ENCODE results near the gene KRTAP26-1. TPM values are rescaled to one million over a fixed set of nuclear protein-coding genes. Genes with fewer than 3 reads are reported as not detected.

Gene KRTAP26-1
- total RNA-seq, 5 donors from 2014 or later (not counting 1 experiment from before 2014, with no cell fraction given): not detected

DNA sequence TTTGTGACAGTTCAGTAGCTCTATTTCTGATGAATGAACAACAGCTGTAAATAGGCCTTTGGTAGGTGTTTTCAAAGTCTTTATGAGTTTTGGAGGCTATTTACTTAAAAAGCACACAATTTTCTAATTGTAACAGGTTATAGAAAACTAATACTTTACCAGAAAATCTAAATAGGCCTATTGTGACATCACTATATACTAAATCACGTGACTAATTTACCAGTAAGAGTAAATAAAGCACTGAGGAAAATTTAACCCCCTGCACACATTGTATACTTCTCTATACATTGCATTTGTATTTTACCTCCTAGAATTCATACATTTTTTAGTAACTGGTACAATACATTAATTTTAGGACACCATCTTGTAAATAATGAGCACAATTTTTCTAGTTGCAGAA, 15.0 kb downstream of the KRTAP26-1 start:
- CTCF ChIA-PET: no interaction called here
- Mint-ChIP-seq H3K27me3 (no peaks in the 10 kb centered on the region), H3K36me3 (no peaks in the 10 kb centered on the region), H3K4me1 (no peaks in the 10 kb centered on the region), H3K9me3 (peaks cover 4 to 13% (median 8%) of the 10 kb centered on the region in 3 donors), H3K27ac (no peak overlapping the region), H3K4me3 (no peak overlapping the region)
- DNase-seq (no peak), ATAC-seq (replicated peaks in 1 of 4) (no peak)
- WGBS (ENCODE audit: insufficient coverage): no CpG with 5 or more reads among the region's 1 CpG
- no peaks in the 10 kb centered on the region for H3K27me3 ChIP-seq (replicated peaks in 1 of 2; ENCODE audit: control insufficient read depth in 2 of 2, extremely low read depth in 1 of 2, insufficient read depth in 2 of 2, low read length in 1 of 2)
- H3K27ac ChIP-seq (ENCODE audit: low read length): no peak overlapping the region
- POLR2A ChIA-PET: no interaction called here
- H3K4me3 ChIP-seq (ENCODE audit: control insufficient read depth in 1 of 2, extremely low read depth in 1 of 2, low read length in 1 of 2): no peak overlapping the region
- no peaks in the 10 kb centered on the region for H3K36me3 ChIP-seq (ENCODE audit: control insufficient read depth in 2 of 2, extremely low read depth in 1 of 2, insufficient read depth in 1 of 2, low read length in 1 of 2)
- no peaks in the 10 kb centered on the region for H3K4me1 ChIP-seq (ENCODE audit: control insufficient read depth in 1 of 2, extremely low read depth in 1 of 2, insufficient read depth in 2 of 2, low read length in 2 of 2)
- H3K9me3 ChIP-seq: no peaks in the 10 kb centered on the region

DNA sequence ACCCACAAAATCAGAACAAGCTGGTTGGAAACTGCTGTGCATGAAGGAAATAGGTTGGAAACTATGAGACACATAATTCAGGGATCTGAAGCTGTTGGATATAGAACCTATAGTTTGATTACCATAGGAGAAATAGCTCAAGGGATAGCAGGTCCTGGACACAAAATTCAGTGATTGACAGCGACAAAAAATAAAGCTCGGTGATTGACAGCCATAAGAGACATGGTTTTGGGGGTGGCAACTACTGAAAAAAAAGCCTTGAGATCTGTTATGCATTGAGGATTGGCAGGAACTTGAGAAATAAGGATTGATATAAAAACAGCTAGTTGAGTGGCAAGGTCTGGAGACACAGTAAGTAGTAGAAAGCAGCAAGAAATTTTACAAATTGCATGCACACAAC, 30.9 kb downstream of the KRTAP26-1 start, which contains the start of gene KRTAP25-1:
Gene KRTAP25-1 (minus strand): TSS at position 300 of the 400 bp plus-strand sequence. CDS start 24 bp downstream, at position 276.
- peaks cover 0 to 4% (median 0%) of the 10 kb centered on the region in 3 donors for H3K9me3 Mint-ChIP-seq
- H3K4me3 ChIP-seq (ENCODE audit: control insufficient read depth in 1 of 2, extremely low read depth in 1 of 2, low read length in 1 of 2): no peak within 1 kb of the TSS
- no peaks in the 10 kb centered on the region for H3K4me1 ChIP-seq (ENCODE audit: control insufficient read depth in 1 of 2, extremely low read depth in 1 of 2, insufficient read depth in 2 of 2, low read length in 2 of 2)
- POLR2A ChIA-PET: no interaction called here
- DNase-seq (no peak), ATAC-seq (replicated peaks in 1 of 4) (no peak)
- H3K27ac ChIP-seq (ENCODE audit: low read length): no peak within 1 kb of the TSS
- no peak within 1 kb of the TSS for H3K4me3 Mint-ChIP-seq
- no peak within 1 kb of the TSS for H3K27ac Mint-ChIP-seq
- CTCF ChIA-PET: no interaction called here
- peaks cover 0 to 6% of the 10 kb centered on the region in 2 donors for H3K27me3 Mint-ChIP-seq
- H3K4me1 Mint-ChIP-seq: no peaks in the 10 kb centered on the region
- no peaks in the 10 kb centered on the region for H3K27me3 ChIP-seq (replicated peaks in 1 of 2; ENCODE audit: control insufficient read depth in 2 of 2, extremely low read depth in 1 of 2, insufficient read depth in 2 of 2, low read length in 1 of 2)
- no peaks in the 10 kb centered on the region for H3K9me3 ChIP-seq
- no peaks in the 10 kb centered on the region for H3K36me3 Mint-ChIP-seq
- WGBS (ENCODE audit: insufficient coverage): 65% methylated on average over 2 of the region's 2 CpGs
- no peaks in the 10 kb centered on the region for H3K36me3 ChIP-seq (ENCODE audit: control insufficient read depth in 2 of 2, extremely low read depth in 1 of 2, insufficient read depth in 1 of 2, low read length in 1 of 2)

DNA sequence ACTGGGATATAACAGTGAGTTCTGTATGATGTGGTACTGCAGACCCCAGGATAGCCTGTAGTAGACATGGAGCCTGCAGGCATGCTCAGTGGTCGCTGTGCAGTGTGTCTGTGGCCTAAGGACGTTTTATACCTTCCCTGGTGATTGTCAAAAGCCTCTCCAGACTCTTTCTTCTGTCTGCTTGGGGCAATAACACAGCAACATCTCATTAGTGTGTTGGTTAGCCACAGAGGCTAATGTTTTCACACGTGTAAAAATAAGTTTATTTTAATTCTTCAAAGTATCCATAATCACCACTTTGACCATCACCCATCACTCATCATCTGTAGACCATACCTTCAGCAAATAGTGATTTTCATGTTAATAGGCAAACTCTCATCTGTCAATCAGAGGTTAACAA, 37.3 kb downstream of the KRTAP26-1 start, which contains the start of gene KRTAP24-1:
Gene KRTAP24-1 (minus strand): TSS at position 101 of the 400 bp plus-strand sequence. CDS start 18 bp downstream, at position 83.
- ATAC-seq (replicated peaks in 1 of 4) (no peak), DNase-seq (no peak)
- ChIA-PET POLR2A (interaction anchor here in 1 of 2 donors (0.6 kb wide), 1 partner anchor 75 kb away, joined by 3 read pairs; no protein-coding TSS in a partner anchor), CTCF (no interaction called here)
- H3K36me3 ChIP-seq (ENCODE audit: control insufficient read depth in 2 of 2, extremely low read depth in 1 of 2, insufficient read depth in 1 of 2, low read length in 1 of 2): no peaks in the 10 kb centered on the region
- no peak within 1 kb of the TSS for H3K4me3 ChIP-seq (ENCODE audit: control insufficient read depth in 1 of 2, extremely low read depth in 1 of 2, low read length in 1 of 2)
- no peak within 1 kb of the TSS for H3K27ac Mint-ChIP-seq
- no peaks in the 10 kb centered on the region for H3K4me1 Mint-ChIP-seq
- H3K4me3 Mint-ChIP-seq: no peak within 1 kb of the TSS
- no peaks in the 10 kb centered on the region for H3K9me3 Mint-ChIP-seq
- H3K36me3 Mint-ChIP-seq: no peaks in the 10 kb centered on the region
- peaks cover 0 to 6% of the 10 kb centered on the region in 2 donors for H3K27me3 Mint-ChIP-seq
- no peak within 1 kb of the TSS for H3K27ac ChIP-seq (ENCODE audit: low read length)
- H3K27me3 ChIP-seq (replicated peaks in 1 of 2; ENCODE audit: control insufficient read depth in 2 of 2, extremely low read depth in 1 of 2, insufficient read depth in 2 of 2, low read length in 1 of 2): no peaks in the 10 kb centered on the region
- no CpG with 5 or more reads among the region's 3 CpGs for WGBS (ENCODE audit: insufficient coverage)
- no peaks in the 10 kb centered on the region for H3K9me3 ChIP-seq
- no peaks in the 10 kb centered on the region for H3K4me1 ChIP-seq (ENCODE audit: control insufficient read depth in 1 of 2, extremely low read depth in 1 of 2, insufficient read depth in 2 of 2, low read length in 2 of 2)

- Histone ChIP-seq H3K9me3 (no peaks in the 10 kb centered on the region), H3K36me3 (ENCODE audit: control insufficient read depth in 2 of 2, extremely low read depth in 1 of 2, insufficient read depth in 1 of 2, low read length in 1 of 2) (no peaks in the 10 kb centered on the region), H3K27ac (ENCODE audit: low read length) (no peak overlapping the region), H3K4me1 (ENCODE audit: control insufficient read depth in 1 of 2, extremely low read depth in 1 of 2, insufficient read depth in 2 of 2, low read length in 2 of 2) (no peaks in the 10 kb centered on the region), H3K27me3 (replicated peaks in 1 of 2; ENCODE audit: control insufficient read depth in 2 of 2, extremely low read depth in 1 of 2, insufficient read depth in 2 of 2, low read length in 1 of 2) (no peaks in the 10 kb centered on the region), H3K4me3 (ENCODE audit: control insufficient read depth in 1 of 2, extremely low read depth in 1 of 2, low read length in 1 of 2) (no peak overlapping the region)
- ChIA-PET POLR2A (no interaction called here), CTCF (interaction anchor here in 1 of 2 donors (0.5 kb wide), 1 partner anchor 309 kb away, joined by 3 read pairs; no protein-coding TSS in a partner anchor)
- 85% methylated on average over 1 of the region's 1 CpG for WGBS (ENCODE audit: insufficient coverage)
- ATAC-seq (replicated peaks in 1 of 4): no peak
- Mint-ChIP-seq H3K27me3 (no peaks in the 10 kb centered on the region), H3K27ac (no peak overlapping the region), H3K36me3 (no peaks in the 10 kb centered on the region), H3K4me3 (no peak overlapping the region), H3K9me3 (peaks cover 0 to 10% (median 3%) of the 10 kb centered on the region in 3 donors), H3K4me1 (no peaks in the 10 kb centered on the region)
- DNase-seq: no peak
These were observed 48.5 kb downstream of the KRTAP26-1 start for GRCh38 chr21:30271611-30272010.

- POLR2A ChIA-PET: no interaction called here
- no peaks in the 10 kb centered on the region for H3K36me3 ChIP-seq (ENCODE audit: control insufficient read depth in 2 of 2, extremely low read depth in 1 of 2, insufficient read depth in 1 of 2, low read length in 1 of 2)
- Mint-ChIP-seq H3K27me3 (no peaks in the 10 kb centered on the region), H3K9me3 (peaks cover 0 to 12% (median 3%) of the 10 kb centered on the region in 3 donors), H3K36me3 (no peaks in the 10 kb centered on the region), H3K4me3 (no peak overlapping the region), H3K27ac (no peak overlapping the region), H3K4me1 (no peaks in the 10 kb centered on the region)
- H3K4me1 ChIP-seq (ENCODE audit: control insufficient read depth in 1 of 2, extremely low read depth in 1 of 2, insufficient read depth in 2 of 2, low read length in 2 of 2): no peaks in the 10 kb centered on the region
- no peaks in the 10 kb centered on the region for H3K9me3 ChIP-seq
- ATAC-seq (replicated peaks in 1 of 4) (no peak), DNase-seq (no peak)
- WGBS (ENCODE audit: insufficient coverage): no CpG with 5 or more reads among the region's 5 CpGs
- H3K4me3 ChIP-seq (ENCODE audit: control insufficient read depth in 1 of 2, extremely low read depth in 1 of 2, low read length in 1 of 2): no peak overlapping the region
- CTCF ChIA-PET: no interaction called here
- no peaks in the 10 kb centered on the region for H3K27me3 ChIP-seq (replicated peaks in 1 of 2; ENCODE audit: control insufficient read depth in 2 of 2, extremely low read depth in 1 of 2, insufficient read depth in 2 of 2, low read length in 1 of 2)
- no peak overlapping the region for H3K27ac ChIP-seq (ENCODE audit: low read length)
These were observed 49.0 kb downstream of the KRTAP26-1 start for GRCh38 chr21:30271156-30271555.

DNA sequence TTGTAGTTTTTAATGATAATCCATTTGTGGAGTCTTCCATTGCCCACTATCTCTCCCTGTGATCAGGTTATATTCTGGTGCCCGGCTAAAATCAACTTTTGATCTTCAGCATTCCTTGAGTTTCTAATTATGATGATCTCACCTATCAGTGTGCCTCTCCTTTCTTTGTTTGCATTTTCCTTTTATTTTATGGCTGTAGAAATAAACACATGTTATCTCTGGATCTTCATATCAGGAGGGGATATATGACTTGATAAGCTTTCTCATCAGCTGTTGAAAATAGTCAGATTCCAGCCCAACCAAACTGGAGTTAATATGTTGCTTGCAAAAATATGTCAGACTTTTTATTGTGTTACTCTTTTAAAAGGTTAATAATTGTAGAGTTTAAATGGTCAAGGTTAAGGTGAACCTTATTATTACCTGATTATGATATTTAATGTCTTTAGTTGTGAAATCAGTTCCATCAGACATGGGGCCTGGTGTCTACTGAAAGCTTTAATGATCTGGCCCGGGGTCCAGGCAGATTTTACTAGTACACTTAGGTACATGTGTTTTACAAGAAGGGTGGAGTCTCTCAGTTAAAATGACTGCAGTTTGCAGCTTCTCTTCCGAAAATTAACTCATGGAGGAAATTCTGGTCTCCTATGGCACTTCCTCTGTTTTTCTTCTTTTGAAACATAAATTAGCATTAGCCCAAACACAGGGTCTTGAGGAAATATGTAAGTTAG, 50.1 kb downstream of the KRTAP26-1 start:
- DNase-seq (no peak), ATAC-seq (replicated peaks in 1 of 4) (no peak)
- Mint-ChIP-seq H3K4me3 (no peak overlapping the region), H3K36me3 (no peaks in the 10 kb centered on the region), H3K9me3 (peaks cover 3 to 16% (median 4%) of the 10 kb centered on the region in 3 donors), H3K27me3 (no peaks in the 10 kb centered on the region), H3K4me1 (no peaks in the 10 kb centered on the region), H3K27ac (no peak overlapping the region)
- Histone ChIP-seq H3K36me3 (ENCODE audit: control insufficient read depth in 2 of 2, extremely low read depth in 1 of 2, insufficient read depth in 1 of 2, low read length in 1 of 2) (no peaks in the 10 kb centered on the region), H3K4me3 (ENCODE audit: control insufficient read depth in 1 of 2, extremely low read depth in 1 of 2, low read length in 1 of 2) (no peak overlapping the region), H3K27me3 (replicated peaks in 1 of 2; ENCODE audit: control insufficient read depth in 2 of 2, extremely low read depth in 1 of 2, insufficient read depth in 2 of 2, low read length in 1 of 2) (no peaks in the 10 kb centered on the region), H3K4me1 (ENCODE audit: control insufficient read depth in 1 of 2, extremely low read depth in 1 of 2, insufficient read depth in 2 of 2, low read length in 2 of 2) (no peaks in the 10 kb centered on the region), H3K27ac (ENCODE audit: low read length) (no peak overlapping the region), H3K9me3 (no peaks in the 10 kb centered on the region)
- WGBS (ENCODE audit: insufficient coverage): 50% methylated on average over 2 of the region's 3 CpGs
- POLR2A ChIA-PET: no interaction called here
- CTCF ChIA-PET: no interaction called here

Measured in T-cell (primary cell).